Aorta (tissue), 5 donors: Measurements from ENCODE around the gene ACTR1A. TPM values are rescaled to one million over a fixed set of nuclear protein-coding genes. Genes with fewer than 3 reads are reported as not detected.
A peak's percentile ranks its signal among the peaks of the same experiment; 100 is the strongest.

Source experiments
- ATAC-seq: fragments of 200-7000 bp; cut with Tn5 transposase; one replicate; pipeline ENCODE4 v1.9.1; 2022; ENCODE audit warnings: moderate library complexity; ENCODE audit not compliant: low FRiP score
- DNase-seq, 2 donors: peaks; one replicate each; pipeline ENCODE4 v3.0.0-alpha.2; 2020
- H3K27ac ChIP-seq, 2 donors: one replicate each; pipeline ENCODE4 v1.5.1; 2013; ENCODE audit warnings: low read length in 2 of 2, mild to moderate bottlenecking in 2 of 2, moderate library complexity in 2 of 2, control low read depth in 1 of 2, inconsistent platforms in 1 of 2, low read depth in 1 of 2
- H3K27me3 ChIP-seq, 2 donors: one replicate each; pipeline ENCODE4 v1.6.1; 2013; ENCODE audit warnings: control low read depth in 1 of 2, low read length in 1 of 2, mild to moderate bottlenecking in 1 of 2, moderate library complexity in 1 of 2; ENCODE audit not compliant: insufficient read depth in 2 of 2, control insufficient read depth in 1 of 2
- H3K36me3 ChIP-seq, 2 donors: one replicate each; pipeline ENCODE4 v1.6.1; 2013; ENCODE audit warnings: control low read depth in 1 of 2, low read length in 1 of 2, mild to moderate bottlenecking in 1 of 2; ENCODE audit not compliant: insufficient read depth in 2 of 2, control insufficient read depth in 1 of 2
- H3K4me1 ChIP-seq, 2 donors: one replicate each; pipeline ENCODE4 v1.6.1; 2013; ENCODE audit warnings: low read length in 2 of 2, control low read depth in 1 of 2, mild to moderate bottlenecking in 1 of 2, moderate library complexity in 1 of 2; ENCODE audit not compliant: insufficient read depth in 2 of 2, control insufficient read depth in 1 of 2
- H3K4me3 ChIP-seq, 2 donors: one replicate each; pipeline ENCODE4 v1.5.1; 2013; ENCODE audit warnings: low read length in 2 of 2, control low read depth in 1 of 2, mild to moderate bottlenecking in 1 of 2
- H3K9me3 ChIP-seq: one replicate; pipeline ENCODE4 v1.6.1; 2013; ENCODE audit warnings: mild to moderate bottlenecking, low read length; ENCODE audit not compliant: control insufficient read depth
- WGBS, 2 donors: extraction: QIAGEN DNeasy Blood & Tissue Kit; methylation state at CpG; one replicate each; pipeline ENCODE4 v1.1.7; 2013; 5-methylcytosine and 5-hydroxymethylcytosine counted together
- intact Hi-C, 2 donors: fragments of 100-400 bp; cut with DNase I; formaldehyde crosslinking; loops; one replicate each; pipeline versions ENCODE4 v1.14.2 to v1.15.0; 2022
- microRNA-seq, 2 donors: library from miRNA; unstranded; fragments of <30 nt; microRNA quantifications; one replicate each; pipeline ENCODE4 v1.2.0, GENCODE V29; 2020
- polyA plus RNA-seq, 2 donors: library from polyadenylated mRNA; stranded (reverse); fragments of 200-250 nt; gene quantifications; one replicate each; pipeline ENCODE4 v1.2.3, GENCODE V29; 2013
- total RNA-seq, 2 donors: library from RNA; stranded (reverse); fragmentation: NEBNext Ultra II Directional; extraction: Animal tissue kit (Norgen Biotek cat#: 25700); gene quantifications; one replicate each; pipeline ENCODE4 v1.2.1, GENCODE V29; 2021
- donor health status: healthy with polysubstance abuse.
- donor health status: Bipolar disorder and iron deficiency.
- donor health status: DM: no; HTN: no; CAD: no.
- donor health status: DM: no; HTN: no; CAD: no.
- donor health status: DM: yes; HTN: yes; CAD: no.

Gene ACTR1A
- total and polyA plus RNA-seq, 4 donors, result 46.8 to 92.9 (median 83.4) TPM

DNA sequence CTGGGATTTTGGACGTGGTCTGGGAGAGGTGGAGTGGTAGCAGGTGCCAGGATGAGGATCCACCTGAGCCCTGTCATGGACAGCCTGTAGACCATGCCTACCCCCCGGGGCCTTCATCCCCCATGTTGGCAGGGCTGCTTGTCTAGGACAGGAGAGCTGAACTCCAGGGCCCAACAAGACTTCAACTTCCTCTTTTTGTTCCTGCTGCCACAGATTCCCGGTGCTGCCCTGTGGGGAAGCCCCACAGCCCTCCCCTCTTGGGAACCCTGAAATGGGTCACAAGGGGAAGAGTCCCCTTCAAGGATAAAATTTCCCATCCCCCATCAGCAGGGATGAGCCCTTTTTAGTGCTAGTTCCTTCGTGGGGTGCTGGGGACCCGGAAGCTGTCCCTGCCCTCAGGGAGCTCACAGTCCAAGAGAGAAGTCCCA is 68.9 kb downstream of the ACTR1A start:
- no peak for DNase-seq
- WGBS, 2 donors, result 67 to 69% methylated on average over 5 of the region's 5 CpGs
- Histone ChIP-seq H3K9me3 (no peaks in the 10 kb centered on the region), H3K27ac (no peak overlapping the region), H3K4me3 (no peak overlapping the region), H3K27me3 (no peaks in the 10 kb centered on the region), H3K4me1 (peaks cover 0 to 4% of the 10 kb centered on the region in 2 donors), H3K36me3 (no peaks in the 10 kb centered on the region)
- no peak for ATAC-seq
- intact Hi-C loops, result loop anchor here in 1 of 2 donors (5.0 kb wide), 1 partner anchor 69 kb away; the partner anchor contains the start of genes ACTR1A and SUFU

DNA sequence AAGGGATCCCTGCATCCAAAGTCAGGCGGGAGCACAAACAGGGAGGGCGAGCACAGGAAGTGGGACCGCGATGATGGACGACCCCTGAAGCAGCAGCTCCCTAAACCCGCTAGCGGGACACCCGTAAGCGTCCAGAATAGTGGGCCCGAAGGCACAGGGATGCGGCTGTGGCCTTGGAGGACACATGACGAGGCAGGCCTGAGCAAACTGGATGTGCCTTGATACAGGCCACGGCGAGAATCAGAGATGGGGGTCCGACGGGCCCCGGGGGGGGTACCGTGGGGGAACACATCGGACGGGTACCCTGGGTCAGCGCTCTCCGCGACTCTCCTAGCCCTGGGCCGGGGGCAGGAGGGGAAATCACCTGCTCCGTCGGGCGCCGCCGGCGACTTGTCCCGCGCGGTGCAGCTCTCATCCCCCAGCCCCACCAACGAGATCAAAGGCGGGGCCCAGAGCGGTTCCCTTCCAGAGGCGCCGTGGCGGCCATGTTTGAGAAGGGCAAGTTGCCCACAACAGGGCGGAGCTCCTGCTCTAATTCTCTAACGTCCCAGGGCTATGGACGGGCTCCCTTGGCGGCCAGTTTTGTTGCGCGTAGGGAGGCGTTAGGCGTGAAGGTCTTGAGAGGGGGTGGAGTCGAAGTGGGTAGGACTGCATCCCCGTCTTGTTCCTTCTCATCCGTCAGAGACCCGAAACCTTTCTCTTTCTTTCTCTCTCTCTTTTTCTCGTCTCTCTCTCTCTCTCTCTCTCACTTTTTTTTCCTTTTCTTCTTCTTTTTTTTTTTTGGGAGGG is 70.2 kb downstream of the ACTR1A start, which contains the start of gene CUEDC2:
TSS of gene CUEDC2 (minus strand) at position 413 of the 789 bp plus-strand sequence. CDS start 7,386 bp downstream, outside the sequence.
- Histone ChIP-seq H3K36me3 (no peaks in the 10 kb centered on the region), H3K4me1 (peaks cover 0 to 4% of the 10 kb centered on the region in 2 donors), H3K9me3 (no peaks in the 10 kb centered on the region), H3K27ac (no peak within 1 kb of the TSS), H3K4me3 (peak within 1 kb of the TSS; percentile 58 to 73), H3K27me3 (no peaks in the 10 kb centered on the region)
- 0% methylated on average over 52 of the region's 52 CpGs for WGBS, 2 donors
- DNase-seq (peak; percentile 98 to 99), ATAC-seq (peak; percentile 96)
- intact Hi-C loops, result loop anchor here in 1 of 2 donors (5.0 kb wide), 1 partner anchor 70 kb away; the partner anchor contains the start of genes ACTR1A and SUFU

DNA sequence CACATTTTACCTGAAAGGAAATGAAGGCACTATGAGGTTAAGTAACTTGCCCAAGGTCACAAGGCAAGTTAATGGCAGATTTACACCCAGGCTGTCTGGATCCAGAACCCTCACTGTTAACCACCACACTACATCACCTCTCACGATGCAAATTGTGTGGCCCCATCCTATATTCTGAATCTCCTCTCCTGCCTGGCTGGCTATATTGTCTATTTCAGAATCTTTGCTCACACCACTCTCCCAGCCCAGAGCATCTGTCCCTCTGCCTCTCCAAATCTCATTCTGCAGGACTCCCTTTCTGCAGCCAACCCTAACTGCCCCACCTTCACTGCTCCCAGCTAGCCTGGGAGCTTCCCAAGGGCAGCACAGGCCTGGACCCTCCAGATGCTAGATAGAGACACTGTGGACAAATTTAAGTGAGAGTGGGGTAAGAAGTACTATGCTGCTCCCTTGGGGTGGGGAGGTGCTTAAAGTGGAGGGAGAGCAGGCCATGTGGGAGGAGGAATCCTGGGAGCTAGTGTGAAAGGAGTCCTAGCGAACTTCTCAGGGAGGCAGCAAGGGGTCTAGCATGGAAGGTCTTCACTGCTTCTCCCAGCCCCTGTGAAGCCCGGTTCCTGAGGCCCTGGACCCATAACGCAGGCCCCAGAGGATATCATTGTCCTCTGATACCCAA is 70.9 kb downstream of the ACTR1A start:
- no peak for DNase-seq
- Histone ChIP-seq H3K4me1 (peaks cover 0 to 4% of the 10 kb centered on the region in 2 donors), H3K27ac (no peak overlapping the region), H3K4me3 (peak overlapping the region; percentile 58 to 73), H3K36me3 (no peaks in the 10 kb centered on the region), H3K27me3 (no peaks in the 10 kb centered on the region), H3K9me3 (no peaks in the 10 kb centered on the region)
- 16 to 19% methylated on average over 4 of the region's 4 CpGs for WGBS, 2 donors
- ATAC-seq, result no peak
- intact Hi-C loops, result loop anchor here in 1 of 2 donors (5.0 kb wide), 1 partner anchor 71 kb away; the partner anchor contains the start of genes ACTR1A and SUFU

GRCh38 chr10:102429468-102429867 is 73.0 kb downstream of the ACTR1A start:
- H3K27me3 ChIP-seq, result no peaks in the 10 kb centered on the region
- no peak overlapping the region for H3K27ac ChIP-seq
- H3K4me1 ChIP-seq, result peaks cover 0 to 4% of the 10 kb centered on the region in 2 donors
- no peaks in the 10 kb centered on the region for H3K36me3 ChIP-seq
- DNase-seq (no peak), ATAC-seq (no peak)
- intact Hi-C loops, result no loop called here
- H3K9me3 ChIP-seq, result no peaks in the 10 kb centered on the region
- WGBS, 2 donors, result 83 to 85% methylated on average over 8 of the region's 8 CpGs
- H3K4me3 ChIP-seq, result no peak overlapping the region

Small RNA genes lying within 50 kb of the gene (microRNA-seq; reads per million reads assigned to microRNA genes)
- 1,771 to 4,055 reads per million in 2 donors for gene MIR146B

Other genes with a start within 250 kb of the ACTR1A start
- gene NFKB2, start 107.0 kb downstream of the ACTR1A start, total RNA-seq, result 10 to 100 TPM; 48.4 to 63.3 TPM
- 10 to 100 TPM in 1 of 2 donors, 1 to 10 TPM in 1; 9.8 to 43.4 TPM for gene NFKB2, start 107.0 kb downstream of the ACTR1A start, polyA plus RNA-seq
- gene PSD, start 83.9 kb downstream of the ACTR1A start, total RNA-seq, result 1 to 10 TPM in 1 of 2 donors, under 1 TPM in 1; 0.16 to 1.4 TPM
- under 1 TPM; 0.25 to 0.33 TPM for gene PSD, start 83.9 kb downstream of the ACTR1A start, polyA plus RNA-seq
- 10 to 100 TPM in 1 of 2 donors, 1 to 10 TPM in 1; 8.7 to 12.1 TPM for gene FBXL15, start 81.9 kb downstream of the ACTR1A start, total RNA-seq
- 10 to 100 TPM in 1 of 2 donors, 1 to 10 TPM in 1; 7.0 to 30.5 TPM for gene FBXL15, start 81.9 kb downstream of the ACTR1A start, polyA plus RNA-seq
- 10 to 100 TPM; 40.6 to 48.2 TPM for gene CUEDC2, start 70.1 kb downstream of the ACTR1A start, total RNA-seq
- gene CUEDC2, start 70.1 kb downstream of the ACTR1A start, polyA plus RNA-seq, result 10 to 100 TPM; 55.3 to 80.2 TPM
- gene C10orf95, start 51.2 kb downstream of the ACTR1A start, total RNA-seq, result not detected
- under 1 TPM in 1 of 2 donors, not detected in 1; 0.36 TPM for gene C10orf95, start 51.2 kb downstream of the ACTR1A start, polyA plus RNA-seq
- gene SUFU, start 1.3 kb upstream of the ACTR1A start, total RNA-seq, result 10 to 100 TPM; 11.3 to 24.0 TPM
- gene SUFU, start 1.3 kb upstream of the ACTR1A start, polyA plus RNA-seq, result 1 to 10 TPM; 2.3 to 4.5 TPM
- gene TRIM8, start 141.8 kb upstream of the ACTR1A start, total RNA-seq, result 100 to 1,000 TPM; 126 to 189 TPM
- 10 to 100 TPM; 40.6 to 72.4 TPM for gene TRIM8, start 141.8 kb upstream of the ACTR1A start, polyA plus RNA-seq
- gene ARL3, start 211.7 kb upstream of the ACTR1A start, total RNA-seq, result 1 to 10 TPM; 8.2 to 8.6 TPM
- 10 to 100 TPM; 17.3 to 18.9 TPM for gene ARL3, start 211.7 kb upstream of the ACTR1A start, polyA plus RNA-seq
- 1 to 10 TPM; 5.1 to 8.3 TPM for gene SFXN2, start 211.9 kb upstream of the ACTR1A start, total RNA-seq
- 1 to 10 TPM; 3.2 to 3.5 TPM for gene SFXN2, start 211.9 kb upstream of the ACTR1A start, polyA plus RNA-seq
- 10 to 100 TPM; 81.1 to 84.7 TPM for gene WBP1L, start 241.2 kb upstream of the ACTR1A start, total RNA-seq
- 10 to 100 TPM; 22.4 to 41.7 TPM for gene WBP1L, start 241.2 kb upstream of the ACTR1A start, polyA plus RNA-seq